Body of pancreas (tissue), 4 donors: ENCODE measurements around the gene SSBP4. TPM values are rescaled to one million over a fixed set of nuclear protein-coding genes. Genes with fewer than 3 reads are reported as not detected.

Experiments
- ATAC-seq: fragments of 150-250 bp; one replicate; pipeline ENCODE4 v1.9.1; 2016
- DNase-seq, 4 donors: peaks; one replicate each; pipeline ENCODE4 v3.0.0-alpha.2; 2019
- H3K27ac ChIP-seq, 4 donors: fragments of 200-600 bp; sonication (generic); 1 replicate in 3 of 4; 2 replicates in 1 of 4; pipeline versions ENCODE4 v1.5.1 to v1.6.1; 2016 to 2019; ENCODE audit warnings: mild to moderate bottlenecking in 1 of 4, mixed read lengths in 1 of 4, moderate library complexity in 1 of 4
- H3K27me3 ChIP-seq, 2 donors: fragments of 200-600 bp; sonication (generic); one replicate each; pipeline ENCODE4 v1.6.0; 2016; ENCODE audit warnings: mild to moderate bottlenecking in 1 of 2
- H3K36me3 ChIP-seq, 2 donors: fragments of 200-600 bp; sonication (generic); replicated peaks in 1 of 2; 2 replicates each; pipeline ENCODE4 v1.5.1; 2016; ENCODE audit warnings: low read depth in 2 of 2; ENCODE audit not compliant: insufficient read depth in 1 of 2
- H3K4me1 ChIP-seq: fragments of 200-600 bp; sonication (generic); one replicate; pipeline ENCODE4 v1.6.0; 2016
- H3K4me3 ChIP-seq, 2 donors: fragments of 200-600 bp; sonication (generic); 1 replicate in 1 of 2; 2 replicates in 1 of 2; pipeline ENCODE4 v1.5.1; 2016 to 2019
- H3K9me3 ChIP-seq, 3 donors: fragments of 200-600 bp; sonication (generic); 1 replicate in 2 of 3; 2 replicates in 1 of 3; pipeline ENCODE4 v1.5.1; 2016
- CTCF ChIP-seq, 7 experiments: fragments of 450-650 bp in 4 of 7; fragments of 200-600 bp in 3 of 7; sonication (generic) in 3 of 7; IDR thresholded peaks; one replicate each; pipeline ENCODE4 v1.5.1; 2016 to 2019; ENCODE audit warnings: antibody characterized with exemption in 7 of 7
- POLR2A ChIP-seq, 3 donors: fragments of 450-650 bp; IDR thresholded peaks; one replicate each; pipeline ENCODE4 v1.6.1; 2016; ENCODE audit warnings: antibody characterized with exemption in 3 of 3, mild to moderate bottlenecking in 2 of 3
- WGBS, 2 donors: methylation state at CpG; one replicate each; pipeline ENCODE4 v1.1.5; 2017; 5-methylcytosine and 5-hydroxymethylcytosine counted together
- intact Hi-C: fragments of 100-400 bp; cut with DNase I; formaldehyde crosslinking; loops from one replicate; pipeline ENCODE4 v1.15.1; 2023
- total RNA-seq, 2 donors: library from RNA; depleted of rRNA; stranded (reverse); fragments of >200 nt; gene quantifications; one replicate each; pipeline ENCODE4 v1.1.0, GENCODE V29; 2016

The SSBP4 gene
- total RNA-seq, 2 donors from 2014 or later: 50.1 to 63.9 TPM

- Histone ChIP-seq H3K4me1 (peaks cover 29% of the 10 kb centered on the region), H3K4me3 (no peak overlapping the region), H3K9me3 (no peaks in the 10 kb centered on the region), H3K36me3 (no peaks in the 10 kb centered on the region), H3K27ac (peak overlapping the region in 3 of 4 donors; percentile 49 to 69 (median 57)), H3K27me3 (no peaks in the 10 kb centered on the region)
- DNase-seq: peak in 3 of 4 donors; percentile 64 to 68 (median 67)
- intact Hi-C loops: no loop called here
- peak; percentile 16 for ATAC-seq
- TF ChIP-seq POLR2A (IDR thresholded peaks at IDR 0.05) (no peak), CTCF (IDR thresholded peaks at IDR 0.05) (no peak)
- WGBS, 2 donors: 45 to 87% methylated on average over 26 to 71 of the region's 77 CpGs
Measured at GRCh38 chr19:18428787-18429674, 9.8 kb downstream of the SSBP4 start.

- H3K27me3 ChIP-seq: no peaks in the 10 kb centered on the region
Measured at GRCh38 chr19:18429717-18430416, 10.7 kb downstream of the SSBP4 start.

GRCh38 chr19:18430417-18431144 is 11.4 kb downstream of the SSBP4 start:
- no peak for TF ChIP-seq POLR2A (IDR thresholded peaks at IDR 0.05)
- ATAC-seq: no peak

More at GRCh38 chr19:18429717-18430416, 10.7 kb downstream of the SSBP4 start:
- intact Hi-C loops: no loop called here
- WGBS, 2 donors: 60 to 89% methylated on average over 12 to 13 of the region's 13 CpGs
- Histone ChIP-seq H3K27ac (peak overlapping the region in 3 of 4 donors; percentile 49 to 69 (median 57)), H3K9me3 (no peaks in the 10 kb centered on the region), H3K4me1 (peaks cover 31% of the 10 kb centered on the region), H3K36me3 (no peaks in the 10 kb centered on the region), H3K4me3 (no peak overlapping the region)
- TF ChIP-seq CTCF (IDR thresholded peaks at IDR 0.05) (no peak), POLR2A (IDR thresholded peaks at IDR 0.05) (no peak)
- ATAC-seq: no peak
- DNase-seq: peak in 1 of 4 donors; percentile 13

GRCh38 chr19:18431351-18432197 is 12.4 kb downstream of the SSBP4 start:
- 83 to 84% methylated on average over 5 to 32 of the region's 34 CpGs for WGBS, 2 donors
- H3K36me3 ChIP-seq: no peaks in the 10 kb centered on the region

More at GRCh38 chr19:18430417-18431144, 11.4 kb downstream of the SSBP4 start:
- 86 to 93% methylated on average over 8 to 21 of the region's 21 CpGs for WGBS, 2 donors
- no peak overlapping the region for H3K4me3 ChIP-seq
- no peaks in the 10 kb centered on the region for H3K36me3 ChIP-seq
- H3K27ac ChIP-seq: no peak overlapping the region
- intact Hi-C loops: no loop called here
- peaks cover 31% of the 10 kb centered on the region for H3K4me1 ChIP-seq
- DNase-seq: peak in 1 of 4 donors; percentile 10
- no peaks in the 10 kb centered on the region for H3K27me3 ChIP-seq
- H3K9me3 ChIP-seq: no peaks in the 10 kb centered on the region

More at GRCh38 chr19:18431351-18432197, 12.4 kb downstream of the SSBP4 start:
- DNase-seq (no peak), ATAC-seq (no peak)
- TF ChIP-seq POLR2A (IDR thresholded peaks at IDR 0.05): no peak
- TF ChIP-seq CTCF (IDR thresholded peaks at IDR 0.05): no peak
- H3K4me1 ChIP-seq: peaks cover 25% of the 10 kb centered on the region
- H3K27me3 ChIP-seq: no peaks in the 10 kb centered on the region
- intact Hi-C loops: no loop called here
- H3K27ac ChIP-seq: no peak overlapping the region
- no peaks in the 10 kb centered on the region for H3K9me3 ChIP-seq
- H3K4me3 ChIP-seq: no peak overlapping the region
